NCI-H524 (cell line): Measurements from ENCODE around the gene ETFB.

ENCODE experiments used
- DNase-seq, 2 experiments: peaks; one replicate each; lab custom pipeline; 2025; lab: John Stamatoyannopoulos, UW

Gene ETFB

GRCh38 chr19:51372649-51373504, 6.7 kb upstream of the ETFB start, which contains the start of gene NKG7:
Gene NKG7 (minus strand): TSS chr19:51372654. CDS start chr19:51372535, 119 bp downstream.
- DNase-seq: no peak

- no peak for DNase-seq
These were observed 5.9 kb upstream of the ETFB start for GRCh38 chr19:51372021-51372648.

- DNase-seq: no peak
These were observed 5.0 kb upstream of the ETFB start for GRCh38 chr19:51371186-51371690.

- DNase-seq: no peak
These were observed 4.0 kb upstream of the ETFB start for GRCh38 chr19:51370230-51370629.

- no peak for DNase-seq
These were observed 2.4 kb upstream of the ETFB start, which contains the start of gene CLDND2 for GRCh38 chr19:51368366-51369282. Gene CLDND2 (minus strand): TSS chr19:51369003. CDS start chr19:51368577, 426 bp downstream.

GRCh38 chr19:51367565-51368365, 1.6 kb upstream of the ETFB start:
- DNase-seq: no peak

- DNase-seq: no peak
These were observed 1.0 kb upstream of the ETFB start for GRCh38 chr19:51367255-51367564.

GRCh38 chr19:51366389-51367254, 434 bp upstream of the ETFB start:
- DNase-seq: peak in 1 of 2 experiments; percentile 2

GRCh38 chr19:51365211-51365964, 800 bp downstream of the ETFB start:
- no peak for DNase-seq

GRCh38 chr19:51364200-51365106, 1.7 kb downstream of the ETFB start:
- DNase-seq: no peak

GRCh38 chr19:51361239-51361638, 4.9 kb downstream of the ETFB start:
- no peak for DNase-seq

GRCh38 chr19:51359294-51359693, 6.9 kb downstream of the ETFB start:
- no peak for DNase-seq

GRCh38 chr19:51357952-51358351, 8.2 kb downstream of the ETFB start:
- no peak for DNase-seq

GRCh38 chr19:51356159-51356801, 9.9 kb downstream of the ETFB start:
- DNase-seq: no peak

- no peak for DNase-seq
These were observed 11.4 kb downstream of the ETFB start for GRCh38 chr19:51354742-51355148.

GRCh38 chr19:51354103-51354741, 12.0 kb downstream of the ETFB start:
- DNase-seq: no peak

GRCh38 chr19:51352783-51353360, 13.3 kb downstream of the ETFB start:
- DNase-seq: no peak
